OCI-LY7 (cell line): ENCODE data around the gene ABCA4.

Experiments
- CTCF ChIP-seq: fragments of 200-600 bp; sonication (generic); conservative IDR thresholded peaks from 2 replicates; pipeline ENCODE4 v1.5.1; 2014; ENCODE audit warnings: mild to moderate bottlenecking, antibody characterized with exemption, low read length, moderate library complexity, mixed read lengths
- EZH2phosphoT487 ChIP-seq: fragments of 200-600 bp; sonication (generic); IDR thresholded peaks from 2 replicates; pipeline ENCODE4 v1.6.1; 2018; ENCODE audit warnings: low read depth, borderline replicate concordance, mild to moderate bottlenecking, mixed run types, antibody characterized with exemption, low read length, moderate library complexity, mixed read lengths

DNA sequence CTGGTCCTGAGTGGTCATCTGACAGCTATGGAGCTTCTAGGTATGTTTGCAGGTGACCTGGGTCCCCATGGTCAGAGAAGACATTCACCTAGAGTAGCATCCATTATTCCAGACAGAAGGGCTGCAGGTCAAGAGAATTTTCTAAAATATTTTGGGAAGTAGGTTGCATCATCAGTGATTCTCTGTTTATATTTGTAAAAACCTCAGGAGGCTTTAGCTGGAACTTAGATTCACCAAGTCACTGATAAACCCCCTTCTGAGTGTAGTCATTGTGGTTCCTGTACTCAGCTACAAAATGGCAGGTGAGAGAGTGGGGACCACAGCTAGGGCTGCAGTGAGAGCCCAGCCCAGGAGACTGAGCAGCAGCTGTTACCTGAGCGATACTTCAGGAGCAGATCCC is 78.6 kb downstream of the ABCA4 start:
- TF ChIP-seq EZH2phosphoT487, result no peak
- no peak for TF ChIP-seq CTCF
